ENCODE measurements around the gene CTBP2. TPM values are rescaled to one million over a fixed set of nuclear protein-coding genes. Genes with fewer than 3 reads are reported as not detected.

The CTBP2 gene
- total RNA-seq, 1 experiment from 2014 or later, result 125 TPM

- Histone ChIP-seq H3K4me3 (ENCODE audit: low read depth in 2 of 2, low read length in 2 of 2) (no peak overlapping the region), H3K9me3 (ENCODE audit: control insufficient read depth, insufficient read depth, low read depth, low read length) (no peaks in the 10 kb centered on the region), H3K27ac (ENCODE audit: low read length) (no peak overlapping the region), H3K36me3 (ENCODE audit: control insufficient read depth, insufficient read depth, low read length) (no peaks in the 10 kb centered on the region), H3K27me3 (ENCODE audit: control insufficient read depth, insufficient read depth, low read length) (no peaks in the 10 kb centered on the region), H3K4me1 (ENCODE audit: control insufficient read depth, insufficient read depth, low read length) (peaks cover 28% of the 10 kb centered on the region)
- CTCF ChIA-PET, result interaction anchor here (0.6 kb wide), 1 partner anchor 39 kb away, joined by 6 read pairs; no protein-coding TSS in a partner anchor
- intact Hi-C loops (cut with micrococcal nuclease; ENCODE audit: unreplicated experiment), result no loop called here
- DNase-seq (ENCODE audit: low read depth, low spot score) (no peak), ATAC-seq (no peak)
- no TSS peak for BruUV-seq (replicated peaks)
- POLR2A ChIA-PET, result no interaction called here
- TF ChIP-seq CTCF (IDR thresholded peaks at IDR 0.05), result no peak
- TF ChIP-seq SIN3A (IDR thresholded peaks at IDR 0.05; ENCODE audit: borderline replicate concordance, insufficient read depth, low read depth, low read length), result no peak
- no peak for TF ChIP-seq POLR2AphosphoS5 (IDR thresholded peaks at IDR 0.05; ENCODE audit: low read depth, low read length)
- no peak for TF ChIP-seq REST (IDR thresholded peaks at IDR 0.05; ENCODE audit: insufficient read depth in 1 of 2, low read depth in 2 of 2, low read length in 1 of 2)
- no peak for TF ChIP-seq TCF7L2 (IDR thresholded peaks at IDR 0.05; ENCODE audit: low read depth, low read length)
- in situ Hi-C loops (cut with HindIII; ENCODE audit: low pct_unique_long_range_greater_than_20kb, low sequenced_read_pairs), result no loop called here
Observed at GRCh38 chr10:125118011-125118611, 42.3 kb downstream of the CTBP2 start.

- H3K36me3 ChIP-seq (ENCODE audit: control insufficient read depth, insufficient read depth, low read length), result no peaks in the 10 kb centered on the region
- POLR2A ChIA-PET, result no interaction called here
- ATAC-seq, result 0 out of 2 replicates have a peak, but pooled peaks have one; percentile 17
- H3K27me3 ChIP-seq (ENCODE audit: control insufficient read depth, insufficient read depth, low read length), result no peaks in the 10 kb centered on the region
- BruUV-seq (replicated peaks), result no TSS peak
- H3K4me1 ChIP-seq (ENCODE audit: control insufficient read depth, insufficient read depth, low read length), result peaks cover 30% of the 10 kb centered on the region
- H3K27ac ChIP-seq (ENCODE audit: low read length), result no peak overlapping the region
- CTCF ChIA-PET, result no interaction called here
- no peak for DNase-seq (ENCODE audit: low read depth, low spot score)
- in situ Hi-C loops (cut with HindIII; ENCODE audit: low pct_unique_long_range_greater_than_20kb, low sequenced_read_pairs), result no loop called here
- TF ChIP-seq SIN3A (IDR thresholded peaks at IDR 0.05; ENCODE audit: borderline replicate concordance, insufficient read depth, low read depth, low read length) (no peak), REST (IDR thresholded peaks at IDR 0.05; ENCODE audit: insufficient read depth in 1 of 2, low read depth in 2 of 2, low read length in 1 of 2) (no peak), POLR2AphosphoS5 (IDR thresholded peaks at IDR 0.05; ENCODE audit: low read depth, low read length) (no peak), CTCF (IDR thresholded peaks at IDR 0.05) (no peak), TCF7L2 (IDR thresholded peaks at IDR 0.05; ENCODE audit: low read depth, low read length) (no peak)
- H3K9me3 ChIP-seq (ENCODE audit: control insufficient read depth, insufficient read depth, low read depth, low read length), result no peaks in the 10 kb centered on the region
- no peak overlapping the region for H3K4me3 ChIP-seq (ENCODE audit: low read depth in 2 of 2, low read length in 2 of 2)
- intact Hi-C loops (cut with micrococcal nuclease; ENCODE audit: unreplicated experiment), result no loop called here
Observed at GRCh38 chr10:125116652-125117310, 43.6 kb downstream of the CTBP2 start.

Data from Panc1 (cell line).